DMS79 (cell line): ENCODE measurements around the gene CHAD.
"Not testable (repeated sequence)": the region's sequence is repeated elsewhere in the genome, so short reads cannot be mapped to it uniquely, and the experiment has no call there.

ENCODE experiments used
- DNase-seq: peaks from one replicate; lab custom pipeline; 2025; lab: John Stamatoyannopoulos, UW

Gene CHAD

DNA sequence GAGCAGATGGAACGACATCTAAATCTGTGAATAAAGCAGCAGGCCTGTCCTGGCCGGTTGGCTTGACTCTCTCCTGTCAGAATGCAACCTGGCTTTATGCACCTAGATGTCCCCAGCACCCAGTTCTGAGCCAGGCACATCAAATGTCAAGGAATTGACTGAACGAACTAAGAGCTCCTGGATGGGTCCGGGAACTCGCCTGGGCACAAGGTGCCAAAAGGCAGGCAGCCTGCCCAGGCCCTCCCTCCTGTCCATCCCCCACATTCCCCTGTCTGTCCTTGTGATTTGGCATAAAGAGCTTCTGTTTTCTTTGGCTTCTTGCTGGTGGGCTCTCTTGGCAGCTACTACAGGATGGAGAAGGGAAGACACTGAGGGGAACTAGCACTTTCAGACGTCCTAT, 5.8 kb upstream of the CHAD start:
- no peak for DNase-seq

GRCh38 chr17:50473901-50474300, 5.2 kb upstream of the CHAD start:
- DNase-seq, result no peak

DNA sequence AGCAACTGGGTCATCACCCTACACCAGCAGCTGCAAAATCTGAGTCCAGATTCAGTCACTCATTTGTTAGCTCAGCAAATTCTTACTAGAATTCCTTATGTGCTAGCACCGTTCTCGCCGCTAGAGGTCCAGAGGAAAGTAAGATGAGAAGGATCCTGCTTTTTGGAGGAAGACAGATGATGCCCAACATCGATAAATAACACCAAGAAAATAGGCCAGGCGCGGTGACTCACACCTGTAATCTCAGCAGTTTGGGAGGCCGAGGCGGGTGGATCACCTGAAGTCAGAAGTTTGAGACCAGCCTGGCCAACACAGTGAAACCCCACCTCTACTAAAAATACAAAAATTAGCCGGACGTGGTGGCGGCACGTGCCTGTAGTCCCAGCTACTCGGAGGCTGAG, 4.1 kb upstream of the CHAD start:
- DNase-seq, result not testable (repeated sequence)

GRCh38 chr17:50472286-50472685, 3.6 kb upstream of the CHAD start:
- no peak for DNase-seq

DNA sequence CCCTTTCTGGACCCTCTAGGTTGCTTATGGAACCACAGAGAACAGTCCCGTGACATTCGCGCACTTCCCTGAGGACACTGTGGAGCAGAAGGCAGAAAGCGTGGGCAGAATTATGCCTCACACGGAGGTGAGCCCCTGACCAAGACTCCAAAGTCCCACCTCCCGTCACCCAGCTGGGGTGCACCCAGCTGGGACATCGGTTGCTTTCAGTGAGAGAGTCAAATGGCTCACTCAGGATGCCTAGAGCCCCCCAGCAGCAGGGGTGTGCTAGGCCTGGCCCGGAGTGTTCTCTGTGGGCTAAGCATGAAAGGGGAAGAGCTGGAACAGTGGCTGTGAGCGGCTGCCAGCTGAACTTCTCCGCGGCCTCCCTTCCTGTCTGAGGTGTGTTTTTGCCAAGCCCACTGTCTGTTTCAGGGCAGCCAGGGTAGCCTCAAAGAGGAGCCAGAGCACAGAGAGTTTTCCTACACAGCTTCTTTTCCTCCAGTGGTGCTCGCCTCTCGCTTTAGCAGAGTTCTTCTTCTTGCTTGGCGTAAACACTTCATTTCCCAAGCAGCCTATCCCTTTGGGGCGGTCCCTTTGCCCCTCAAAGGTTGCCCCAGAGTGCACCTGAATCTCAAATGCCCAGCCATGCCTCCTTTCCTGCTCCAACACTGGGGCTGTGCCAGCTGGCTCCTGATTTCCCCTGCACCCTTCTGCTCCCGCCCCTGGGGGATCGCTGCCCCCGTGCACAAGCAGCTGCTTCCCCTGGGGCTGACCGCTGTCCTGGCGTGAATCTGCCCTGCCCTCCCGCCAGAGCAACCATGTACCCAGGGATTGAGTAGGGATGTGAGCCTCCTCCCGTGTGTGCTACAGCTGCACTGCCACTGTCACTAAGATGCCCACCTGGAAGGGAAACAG, 2.6 kb upstream of the CHAD start:
- no peak for DNase-seq

- no peak for DNase-seq
Measured at GRCh38 chr17:50470426-50470825, 1.7 kb upstream of the CHAD start.

GRCh38 chr17:50469671-50470305, 1.1 kb upstream of the CHAD start:
- DNase-seq, result no peak

DNA sequence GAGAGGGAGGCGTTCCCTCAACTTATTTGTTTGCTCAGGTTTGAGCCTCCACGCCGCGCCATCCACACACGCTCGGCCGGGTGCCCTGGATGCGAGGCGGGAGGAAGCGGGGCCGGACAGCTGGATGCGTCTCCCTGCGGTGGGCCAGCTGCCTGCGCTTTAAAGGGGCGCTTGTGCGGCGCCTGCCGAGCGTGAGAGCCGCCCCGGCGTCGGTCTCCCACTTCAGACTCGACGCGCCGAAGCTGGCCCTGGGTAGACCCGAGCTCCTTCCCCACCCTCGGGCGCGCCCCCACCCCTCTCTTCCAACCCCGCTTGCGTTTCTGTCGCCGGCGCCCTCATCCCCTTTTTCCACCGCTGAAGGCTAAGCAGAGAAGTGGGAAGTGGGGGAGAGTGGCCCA, 527 bp upstream of the CHAD start:
- no peak for DNase-seq

GRCh38 chr17:50467855-50468303, 801 bp downstream of the CHAD start:
- no peak for DNase-seq

- no peak for DNase-seq
Measured at GRCh38 chr17:50467114-50467854, 1.4 kb downstream of the CHAD start.

DNA sequence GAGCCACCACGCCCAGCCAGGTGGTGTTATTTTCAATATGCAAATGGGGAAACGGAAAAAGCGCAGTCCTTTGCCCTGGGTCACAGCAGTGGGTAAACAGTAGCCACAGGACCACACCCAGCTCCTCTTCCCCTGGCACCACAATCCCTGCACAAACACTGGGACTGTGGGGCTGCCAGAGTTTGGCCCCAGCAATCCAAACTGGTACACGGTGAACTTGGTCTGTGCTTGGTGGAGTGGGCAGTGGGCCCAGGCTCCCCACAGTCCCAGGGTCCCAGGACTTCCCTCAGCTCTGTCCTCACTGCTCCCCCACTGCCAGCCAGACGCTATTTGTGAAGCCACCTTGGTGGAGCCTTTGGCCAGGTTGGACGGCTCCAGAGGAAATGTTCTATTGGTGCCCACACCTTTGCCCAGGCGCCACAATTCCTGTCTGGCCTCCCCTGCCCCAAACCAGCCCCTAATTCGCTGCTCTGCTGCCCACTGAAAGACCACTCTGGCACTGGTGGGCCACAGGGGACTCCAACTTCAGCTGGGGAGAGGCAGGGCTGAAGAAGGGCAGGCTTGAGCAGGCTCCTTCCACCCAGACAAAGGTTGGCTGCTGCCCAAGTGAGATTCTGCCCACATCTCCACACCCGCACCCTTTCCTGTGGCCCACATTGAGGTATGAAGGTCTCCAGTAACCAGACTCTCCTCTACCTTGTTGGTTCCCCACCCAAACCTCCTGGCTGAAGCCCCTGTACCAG, 2.1 kb downstream of the CHAD start:
- DNase-seq, result no peak

GRCh38 chr17:50465635-50466034, 3.0 kb downstream of the CHAD start:
- no peak for DNase-seq

DNA sequence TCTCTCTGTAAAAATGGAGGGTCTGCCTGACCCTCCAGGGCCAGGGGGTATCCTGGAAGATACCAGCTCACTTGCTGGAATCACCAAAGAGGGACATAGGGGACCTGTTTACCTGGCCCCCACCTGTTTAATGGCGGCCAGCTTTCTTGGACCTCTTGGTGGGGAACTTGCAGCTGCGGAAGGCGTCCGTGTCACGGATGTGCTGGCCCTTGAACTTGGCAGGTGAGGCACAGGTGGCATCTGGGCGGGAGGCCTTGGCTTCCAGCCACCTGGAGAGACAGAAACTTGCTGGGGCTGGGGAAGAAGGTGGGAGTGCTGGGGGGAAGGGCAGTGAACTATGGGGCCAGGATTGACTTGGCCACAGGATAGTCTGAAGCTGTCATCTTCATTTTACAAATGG, 3.5 kb downstream of the CHAD start:
- DNase-seq, result no peak

DNA sequence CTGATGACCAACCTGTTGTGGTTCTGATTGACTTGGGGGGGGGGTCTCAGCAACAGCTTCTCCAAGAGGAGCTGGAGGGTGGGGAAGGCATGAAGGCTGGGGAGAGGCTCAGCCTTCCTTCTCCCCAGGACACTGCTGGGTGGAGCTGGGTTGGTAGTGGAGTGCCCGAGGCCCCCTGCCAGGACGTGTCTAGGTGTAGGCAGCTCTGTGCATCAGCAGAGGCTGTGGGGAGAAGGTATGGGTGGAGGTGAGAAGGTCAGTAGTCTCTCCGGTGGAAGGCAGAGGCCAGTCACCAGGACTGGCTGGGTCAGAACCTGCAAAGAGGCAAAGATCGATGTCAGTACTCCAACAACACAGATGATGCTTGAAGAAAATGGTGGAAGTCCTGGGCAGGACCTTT, 3.9 kb downstream of the CHAD start:
- no peak for DNase-seq

DNA sequence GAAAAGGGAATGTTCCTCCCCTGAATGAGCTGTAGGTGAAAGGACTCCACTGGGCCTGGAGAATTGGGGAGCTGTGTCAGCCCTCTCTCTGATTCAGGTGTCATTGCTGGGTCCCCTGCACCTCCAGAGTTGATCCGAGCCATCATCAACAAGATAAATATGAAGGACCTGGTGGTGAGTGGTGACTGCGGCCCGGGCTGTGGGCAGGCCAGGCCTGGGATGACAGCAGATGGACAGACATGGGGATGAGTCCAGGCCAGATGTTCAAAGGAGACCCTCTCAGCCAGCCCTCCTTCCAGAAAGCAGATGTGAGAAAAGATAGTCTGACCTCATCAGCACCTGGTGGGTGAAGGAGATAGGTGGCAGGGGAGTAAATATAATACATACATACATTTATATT, 4.6 kb downstream of the CHAD start:
- no peak for DNase-seq

GRCh38 chr17:50462446-50462845, 6.2 kb downstream of the CHAD start:
- no peak for DNase-seq

DNA sequence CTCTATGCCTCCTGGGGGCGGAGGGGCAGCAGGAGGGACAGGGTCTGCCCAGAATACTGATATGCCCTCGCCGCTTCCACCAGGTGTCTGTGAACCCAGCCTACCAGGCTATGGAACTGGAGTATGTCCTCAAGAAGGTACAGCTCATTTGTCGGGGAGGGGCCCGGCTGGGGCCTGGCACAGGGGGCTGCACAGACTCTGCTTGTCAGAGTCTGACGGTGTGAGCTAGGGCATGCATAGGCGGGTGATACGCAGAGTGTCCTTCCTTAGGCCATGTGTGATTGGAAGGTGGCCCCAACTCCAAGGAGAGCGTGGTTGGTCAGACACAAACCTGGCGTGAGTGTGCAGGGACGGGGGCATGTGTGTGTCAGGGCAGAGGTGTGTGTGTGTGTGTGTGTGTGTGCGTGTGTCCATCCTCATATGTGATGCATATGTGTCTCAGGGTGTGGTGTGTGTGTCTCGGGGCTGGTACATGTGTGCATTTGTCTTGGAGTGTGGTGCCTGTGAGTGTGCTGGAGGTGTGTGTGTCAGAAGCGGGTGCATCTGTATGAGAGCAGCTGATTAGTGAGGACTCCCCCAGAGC, 7.0 kb downstream of the CHAD start:
- DNase-seq, result no peak

GRCh38 chr17:50460831-50461526, 7.7 kb downstream of the CHAD start:
- no peak for DNase-seq

DNA sequence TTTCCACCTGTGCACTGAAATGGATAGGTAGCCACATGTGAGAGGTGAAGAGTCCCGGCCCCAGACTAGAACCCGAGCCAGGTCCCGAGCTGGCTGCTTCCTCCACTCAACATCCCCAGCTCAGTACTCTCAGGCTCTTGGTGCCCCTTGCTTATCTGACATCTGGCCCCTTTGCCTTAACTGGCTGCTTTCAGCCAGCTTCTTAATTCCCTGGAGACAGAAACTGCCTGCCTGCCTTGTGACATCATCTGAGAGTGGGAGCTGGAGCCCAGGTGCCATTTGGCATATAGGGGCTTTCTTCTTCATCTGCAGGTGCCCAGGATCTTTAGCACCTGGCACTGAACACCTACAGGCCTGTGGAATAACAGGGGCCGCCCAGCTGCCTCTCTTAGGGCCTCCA, 8.9 kb downstream of the CHAD start:
- peak; percentile 24 for DNase-seq

DNA sequence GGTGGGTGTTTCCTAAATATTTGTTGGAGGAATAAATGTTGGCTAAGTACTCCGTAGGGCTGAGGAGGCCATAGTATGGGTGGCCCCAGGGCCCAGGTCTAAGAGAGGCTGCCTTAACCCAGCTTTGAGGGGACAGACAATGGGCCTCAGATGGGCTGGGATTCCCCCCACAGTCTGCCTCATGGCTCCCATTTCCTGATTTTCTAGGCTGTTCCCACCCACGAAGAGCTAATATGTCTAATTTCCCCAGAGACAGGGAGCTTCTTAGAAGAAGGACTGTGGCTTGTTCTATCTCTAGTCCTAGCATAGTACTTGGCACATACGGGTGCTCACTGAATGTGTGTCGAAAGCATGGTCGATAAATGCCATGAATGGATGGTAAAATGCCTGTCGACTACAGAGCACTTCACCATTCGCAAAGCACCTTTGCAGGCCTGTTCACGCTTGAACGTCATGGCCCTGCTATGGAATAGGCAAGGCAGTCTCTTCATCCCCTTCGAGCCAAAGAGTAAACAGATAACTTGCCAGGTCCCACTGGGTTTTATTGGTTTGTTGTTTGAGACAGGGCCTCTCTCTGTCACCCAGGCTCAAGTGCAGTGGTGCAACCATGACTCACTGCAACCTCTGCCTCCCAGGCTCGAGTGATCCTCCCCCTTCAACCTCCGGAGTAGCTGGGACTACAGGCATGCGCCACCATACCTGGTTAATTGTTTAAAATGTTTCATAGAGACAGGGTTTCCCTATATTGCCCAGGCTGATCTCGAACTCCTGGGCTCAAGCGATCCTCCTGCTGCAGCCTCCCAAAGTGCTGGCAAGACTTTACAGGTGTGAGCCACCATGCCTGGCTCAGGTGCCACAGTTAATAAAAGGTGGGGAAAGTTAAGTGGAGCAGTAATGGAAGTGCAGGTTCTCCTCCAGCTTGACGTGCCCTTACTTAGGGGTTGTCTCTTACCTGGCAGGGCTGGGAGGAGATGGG, 9.7 kb downstream of the CHAD start:
- peak; percentile 71 for DNase-seq
